Stimulated activated CD8-positive, alpha-beta memory T cell treated with anti-CD3 and anti-CD28 coated beads, Interleukin-12 subunit alpha, Interleukin-12 subunit beta, amount 100 ng/mL, for 4 hours (primary cell): Measurements from ENCODE around the gene SYNDIG1.
"Not testable (repeated sequence)": the region's sequence is repeated elsewhere in the genome, so short reads cannot be mapped to it uniquely, and the experiment has no call there.

Source experiments
- DNase-seq: peaks from one replicate; pipeline ENCODE4 v3.0.0-alpha.2; 2020; ENCODE audit warnings: low read depth

Gene SYNDIG1

DNA sequence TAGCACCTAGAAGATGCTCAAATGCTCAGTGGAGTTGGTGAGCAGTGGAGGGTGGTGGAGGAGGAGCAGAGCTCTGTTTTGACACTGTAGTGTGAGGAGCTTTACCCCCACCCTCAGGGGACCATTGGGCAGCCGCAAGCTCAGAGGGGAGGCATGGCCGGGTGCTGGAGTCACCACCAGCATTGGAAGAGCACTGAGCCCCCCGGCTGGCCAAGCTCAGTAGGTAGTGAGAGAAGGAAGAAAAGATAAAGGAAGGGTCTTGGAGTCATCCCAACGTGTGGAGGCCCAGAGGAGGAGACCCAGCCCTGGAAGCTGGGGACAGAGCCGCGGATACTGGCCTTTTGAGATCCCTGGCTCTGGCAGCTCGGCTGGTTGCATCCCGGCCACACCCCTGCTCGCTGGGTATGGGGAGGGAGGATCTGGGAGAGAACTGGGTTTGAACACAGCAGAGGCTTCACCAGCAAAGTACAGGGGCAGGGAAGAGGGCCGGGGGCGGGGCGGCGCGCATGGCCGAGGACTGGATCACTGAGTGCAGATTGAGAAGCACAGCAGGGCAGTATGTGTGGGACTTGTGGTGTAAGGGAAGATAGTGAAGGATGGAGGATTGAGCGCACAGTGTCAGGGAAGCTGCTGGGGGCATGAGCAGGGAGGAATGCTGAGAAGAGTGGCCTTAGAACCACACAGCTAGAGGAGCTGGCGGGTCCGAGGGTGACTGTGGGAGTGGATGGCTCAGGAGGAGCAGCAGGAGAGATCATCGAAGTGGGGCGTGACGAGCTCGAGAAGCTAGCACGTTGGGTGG lies 24.4 kb downstream of the SYNDIG1 start:
- no peak for DNase-seq

DNA sequence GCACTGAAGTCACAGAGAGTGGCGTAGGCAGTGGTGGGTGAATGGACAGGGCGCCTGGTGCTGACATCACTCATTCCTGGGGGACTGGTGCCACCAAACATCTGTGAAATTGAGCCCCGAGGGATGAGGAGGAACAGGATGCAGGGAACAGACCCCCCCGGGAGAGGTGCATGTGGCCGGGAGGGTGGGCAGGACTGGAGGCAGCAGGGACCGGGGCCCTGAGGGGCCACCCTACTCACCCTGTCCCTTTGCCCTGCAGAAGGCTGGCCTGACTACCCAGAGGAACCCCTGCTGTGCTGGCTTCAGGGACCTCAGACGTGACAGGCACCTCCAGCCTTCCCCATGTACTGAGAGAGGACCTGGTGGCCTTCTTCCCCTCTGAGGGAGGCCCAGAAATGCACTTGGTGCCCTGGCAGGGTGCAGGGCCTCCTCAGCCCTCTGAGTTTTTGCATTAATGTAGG lies 25.1 kb downstream of the SYNDIG1 start:
- no peak for DNase-seq

DNA sequence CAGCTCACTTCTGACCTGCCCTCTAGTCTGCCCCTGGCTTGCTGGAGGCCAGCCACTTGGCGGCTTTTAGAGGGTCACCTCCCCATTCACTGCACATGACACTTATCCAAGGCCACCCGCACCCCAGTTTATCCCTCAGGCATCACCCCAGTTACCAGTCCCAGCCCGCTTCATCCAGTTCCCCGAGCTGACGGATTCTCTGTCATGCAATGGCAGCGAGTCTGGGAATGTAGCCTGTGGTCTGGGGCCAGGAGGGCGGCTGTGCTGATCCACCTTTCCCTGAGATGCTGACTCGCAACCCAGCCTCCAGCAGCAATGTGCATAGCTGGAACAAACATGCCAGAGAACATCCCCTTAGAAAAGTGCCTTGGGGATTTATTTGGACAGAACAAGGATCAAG lies 25.8 kb downstream of the SYNDIG1 start:
- DNase-seq: no peak

- no peak for DNase-seq
Observed at GRCh38 chr20:24497851-24498250, 28.4 kb downstream of the SYNDIG1 start.

DNA sequence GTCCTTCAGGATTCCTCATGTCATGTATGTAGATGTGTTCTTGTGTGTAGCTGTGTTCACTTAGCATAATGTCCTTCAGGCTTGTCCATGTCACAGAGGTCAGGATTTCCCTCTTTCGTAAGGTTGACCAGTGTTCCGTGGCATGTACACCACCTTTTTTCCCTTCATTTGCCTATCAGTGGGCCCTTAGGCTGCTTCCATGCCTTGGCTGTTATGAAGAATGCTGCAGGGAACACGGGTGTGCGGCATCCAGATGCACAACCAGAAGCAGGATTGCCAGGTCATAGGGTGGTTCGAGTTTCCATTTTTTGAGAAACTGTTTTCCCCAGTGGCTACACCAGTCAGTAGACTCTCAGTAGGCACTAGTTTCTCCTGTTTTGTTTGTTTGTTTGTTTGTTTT lies 29.2 kb downstream of the SYNDIG1 start:
- DNase-seq: no peak

DNA sequence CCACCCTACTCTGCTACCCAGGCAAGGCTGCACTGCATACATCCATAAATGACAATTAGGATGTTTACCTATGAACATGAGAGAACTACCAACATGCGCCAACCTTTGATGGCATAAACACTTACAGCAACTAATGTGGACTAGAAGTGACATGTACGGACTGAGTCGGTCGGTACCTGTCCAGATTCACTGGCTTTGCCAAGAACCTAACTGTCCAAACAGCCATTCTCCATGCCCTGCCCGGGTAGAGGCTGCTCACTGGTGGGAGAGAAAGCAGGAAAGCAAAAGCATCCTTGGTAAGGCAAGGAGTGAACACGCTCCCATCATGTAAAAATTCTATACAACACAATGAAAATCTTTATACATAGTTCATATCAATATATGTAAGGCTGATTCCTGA lies 30.0 kb downstream of the SYNDIG1 start:
- no peak for DNase-seq

DNA sequence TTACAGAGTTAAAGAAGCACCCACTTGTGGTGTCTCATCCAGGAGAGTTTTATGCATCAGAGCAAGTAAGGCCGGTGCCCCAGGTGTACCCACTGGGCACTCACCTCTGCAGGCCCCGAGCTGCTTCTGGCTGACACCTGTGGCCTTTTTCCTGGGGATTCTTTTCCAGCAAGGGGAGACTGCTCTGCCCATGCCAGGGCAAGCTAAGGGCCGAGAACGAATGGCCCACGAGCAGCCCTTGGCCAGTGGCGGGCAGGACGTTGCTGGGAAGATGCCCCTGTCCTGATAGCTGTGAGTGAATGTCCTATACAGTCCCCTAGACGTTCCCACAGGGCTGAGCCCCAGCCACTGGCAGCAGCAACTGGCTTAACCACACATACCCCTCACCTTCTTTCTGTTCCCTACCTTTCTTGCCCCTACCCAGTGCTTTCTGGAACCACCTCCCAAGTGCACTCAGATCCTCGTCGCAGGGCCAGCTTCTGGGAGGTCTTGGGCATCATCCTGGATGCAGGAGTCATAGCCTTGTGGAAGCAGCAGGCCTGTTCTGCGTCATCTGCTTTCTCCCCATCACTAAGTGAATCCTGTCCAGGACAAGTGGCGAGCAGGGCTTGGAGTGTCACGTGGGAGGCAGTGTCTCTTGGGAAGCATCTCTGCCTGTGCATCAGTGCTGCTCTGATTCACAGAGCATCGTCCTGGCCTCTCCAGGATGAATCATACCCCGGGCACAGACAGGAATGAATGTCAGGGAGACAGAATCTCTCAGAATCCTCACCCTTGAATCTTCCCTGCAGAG lies 32.5 kb downstream of the SYNDIG1 start:
- no peak for DNase-seq

DNA sequence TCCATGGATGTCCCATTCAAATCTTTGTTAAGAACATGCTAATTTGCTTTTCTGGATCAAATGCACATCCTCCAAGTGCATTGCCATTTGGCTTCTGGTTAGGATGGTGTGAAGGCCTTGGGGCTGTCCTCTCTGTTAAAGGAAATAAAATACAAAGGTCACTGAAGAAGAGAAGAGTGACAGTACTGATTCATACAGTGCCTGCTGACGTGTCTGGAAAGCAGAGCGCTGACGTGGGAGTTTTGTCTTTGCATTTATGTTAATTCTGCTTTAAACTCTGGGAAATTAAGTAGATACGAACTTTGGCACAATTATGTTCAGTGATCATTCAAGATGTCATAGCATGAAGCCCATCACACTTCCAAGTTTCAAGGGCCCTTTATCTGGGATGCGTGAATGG lies 33.2 kb downstream of the SYNDIG1 start:
- DNase-seq: no peak

GRCh38 chr20:24503352-24503931 lies 34.0 kb downstream of the SYNDIG1 start:
- DNase-seq: no peak

- DNase-seq: no peak
Observed at GRCh38 chr20:24504331-24505285, 35.2 kb downstream of the SYNDIG1 start.

GRCh38 chr20:24506146-24506545 lies 36.7 kb downstream of the SYNDIG1 start:
- DNase-seq: no peak

DNA sequence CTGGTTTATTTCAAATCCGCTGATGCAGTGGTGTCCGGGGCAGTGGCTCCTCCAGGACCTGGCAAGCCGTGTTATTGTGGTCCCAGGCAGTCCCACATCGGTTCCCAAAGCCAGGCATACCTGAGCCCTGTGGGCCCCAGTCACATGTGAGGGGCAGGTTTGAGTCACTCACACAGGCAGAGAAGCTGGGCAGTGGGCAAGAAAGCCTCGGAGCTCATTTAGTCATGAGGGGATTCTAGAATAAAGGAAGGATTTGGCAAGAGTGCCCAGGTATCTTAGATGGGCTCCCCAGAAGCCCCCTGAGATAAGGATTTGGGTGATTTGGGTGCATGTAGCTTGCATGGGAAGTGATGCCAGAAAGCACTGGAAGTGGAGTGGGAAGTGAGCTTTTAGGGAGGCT lies 37.3 kb downstream of the SYNDIG1 start:
- no peak for DNase-seq

- DNase-seq: no peak
Observed at GRCh38 chr20:24507182-24507853, 37.9 kb downstream of the SYNDIG1 start.

- DNase-seq: not testable (repeated sequence)
Observed at GRCh38 chr20:24512441-24512840, 43.0 kb downstream of the SYNDIG1 start.

- DNase-seq: no peak
Observed at GRCh38 chr20:24518515-24518914, 49.1 kb downstream of the SYNDIG1 start.

DNA sequence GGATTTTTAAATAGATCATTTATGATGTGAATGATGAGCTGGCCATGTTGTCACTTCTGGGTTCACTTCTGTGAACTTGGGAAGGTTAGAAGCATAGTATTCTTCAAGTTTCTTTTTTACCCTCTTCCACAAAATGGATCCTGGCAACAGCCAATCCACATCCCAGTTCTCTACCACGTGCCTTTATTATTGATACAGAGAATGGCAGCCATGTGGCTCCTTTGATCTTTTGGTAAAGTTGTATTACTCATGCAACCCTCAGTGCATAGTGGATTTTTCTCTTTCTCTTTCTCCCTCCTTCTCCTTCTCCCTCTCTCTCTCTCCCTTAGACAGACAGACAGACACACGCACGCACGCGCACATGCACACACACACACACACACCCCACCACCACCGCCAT lies 50.0 kb downstream of the SYNDIG1 start:
- no peak for DNase-seq

GRCh38 chr20:24521032-24521431 lies 51.6 kb downstream of the SYNDIG1 start:
- no peak for DNase-seq

DNA sequence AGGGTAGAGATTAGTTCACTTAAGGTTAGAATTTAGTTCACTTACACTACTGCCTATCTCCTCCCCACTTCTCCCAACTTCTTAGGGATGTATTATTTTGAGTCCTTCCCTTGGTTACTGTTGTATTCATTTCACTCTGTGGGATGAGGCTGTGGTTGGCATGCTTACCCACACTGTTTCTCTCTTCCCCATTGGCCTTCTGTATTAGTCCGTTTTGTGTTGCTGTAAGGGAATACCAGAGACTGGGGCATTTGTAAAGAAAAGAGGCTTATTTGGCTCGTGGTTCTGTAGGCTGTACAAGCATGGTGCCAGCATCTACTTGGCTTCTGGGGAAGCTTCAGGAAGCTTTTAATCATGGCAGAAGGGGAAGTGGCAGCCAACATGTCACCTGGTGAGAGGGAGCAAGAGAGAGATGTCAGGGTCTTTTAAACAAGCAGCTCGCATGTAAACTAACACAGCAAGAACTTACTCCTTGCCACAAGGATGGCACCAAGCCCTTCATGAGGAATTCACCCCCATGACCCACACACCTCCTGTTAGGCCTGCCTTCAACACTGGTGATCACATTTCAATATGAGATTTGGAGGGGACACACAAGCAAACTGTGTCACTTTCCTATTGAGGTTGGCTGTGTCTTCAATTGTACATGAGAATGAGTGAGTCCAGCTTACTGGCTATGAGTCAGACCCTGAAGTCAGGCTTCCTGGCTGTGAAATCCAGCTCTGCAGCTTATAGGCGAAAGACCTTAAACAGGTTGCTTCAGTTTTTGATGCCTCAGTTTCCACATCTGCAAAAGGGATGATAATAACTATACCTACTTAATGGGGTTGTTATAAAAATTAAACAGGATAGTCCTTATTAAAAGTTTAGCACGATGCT lies 53.3 kb downstream of the SYNDIG1 start:
- no peak for DNase-seq

GRCh38 chr20:24523661-24524060 lies 54.2 kb downstream of the SYNDIG1 start:
- DNase-seq: no peak
